NCI-H187 (cell line): ENCODE data around the gene RNGTT.
"Not testable (repeated sequence)": the region's sequence is repeated elsewhere in the genome, so short reads cannot be mapped to it uniquely, and the experiment has no call there.

ENCODE experiments used
- DNase-seq, 2 experiments: peaks; one replicate each; lab custom pipeline; 2025; lab: John Stamatoyannopoulos, UW

RNGTT gene

DNA sequence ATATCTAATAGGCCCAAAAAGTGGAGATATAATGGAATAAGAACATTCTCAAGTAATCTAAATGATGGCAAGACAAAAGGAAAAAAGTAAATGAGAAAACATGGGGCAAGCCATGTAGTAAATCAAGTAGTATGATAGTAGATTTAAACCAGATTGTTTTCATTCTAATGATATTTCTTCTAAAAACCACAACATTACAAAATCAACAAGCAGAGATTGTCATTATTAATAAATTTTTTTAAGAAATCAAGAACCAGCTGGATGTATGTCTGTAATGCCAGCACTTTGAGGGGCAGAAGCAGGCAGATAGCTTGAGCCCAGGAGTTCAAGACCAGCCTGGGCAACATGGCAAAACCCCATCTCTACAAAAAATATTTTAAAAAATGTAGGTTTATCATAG is 155.0 kb downstream of the RNGTT start:
- DNase-seq, result no peak

GRCh38 chr6:88807622-88808021 is 155.8 kb downstream of the RNGTT start:
- DNase-seq, result no peak

GRCh38 chr6:88806728-88807127 is 156.7 kb downstream of the RNGTT start:
- no peak for DNase-seq

DNA sequence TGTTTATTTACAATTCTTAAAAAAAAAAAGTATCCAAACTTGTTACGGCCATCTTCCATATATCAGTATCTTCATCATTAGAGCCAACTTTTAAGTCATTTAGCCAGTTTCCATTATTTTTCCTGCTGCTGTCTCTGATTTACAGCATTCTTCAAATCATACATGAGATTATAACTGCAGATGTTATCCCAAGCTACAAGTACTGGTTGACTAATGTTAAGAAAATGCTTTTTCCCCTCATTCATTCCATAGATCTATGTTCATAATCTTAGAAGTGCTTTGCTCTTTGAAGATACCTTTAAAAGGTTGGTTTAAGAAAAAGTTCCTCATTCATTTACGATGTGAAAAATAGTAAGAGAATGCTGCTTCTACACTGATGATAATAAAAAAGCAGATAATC is 158.7 kb downstream of the RNGTT start:
- DNase-seq, result no peak

GRCh38 chr6:88785478-88785877 is 177.9 kb downstream of the RNGTT start:
- no peak for DNase-seq

- peak; percentile 7 to 33 for DNase-seq
Measured at GRCh38 chr6:88780714-88781389, 182.6 kb downstream of the RNGTT start.

DNA sequence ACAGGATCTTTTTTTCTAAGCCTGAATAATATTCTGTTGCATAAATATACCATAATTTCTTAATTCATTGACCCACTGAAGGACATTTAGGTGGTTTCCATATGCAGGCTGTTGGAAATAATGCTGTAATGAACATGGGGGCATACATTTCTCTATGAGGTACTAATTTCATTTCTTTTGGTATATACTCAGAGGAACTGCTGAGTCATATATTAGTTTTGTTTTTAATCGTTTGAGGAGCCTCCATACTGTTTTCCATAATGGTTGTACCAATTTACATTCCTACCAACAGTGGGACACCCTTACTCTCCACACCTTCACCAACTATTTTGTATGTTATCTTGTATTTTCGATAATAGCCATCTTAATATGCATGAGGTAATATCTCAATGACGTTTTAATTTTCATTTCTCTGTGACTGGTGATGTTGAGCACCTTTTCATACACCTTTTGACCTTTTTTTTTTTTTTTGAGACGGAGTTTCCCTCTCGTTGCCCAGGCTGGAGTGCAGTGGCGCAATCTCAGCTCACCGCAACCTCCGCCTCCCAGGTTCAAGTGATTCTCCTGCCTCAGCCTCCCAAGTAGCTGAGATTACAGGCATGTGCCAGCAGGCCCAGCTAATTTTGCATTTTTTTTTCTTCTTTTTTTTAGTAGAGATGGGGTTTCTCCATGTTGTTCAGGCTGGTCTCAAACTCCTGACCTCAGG is 187.4 kb downstream of the RNGTT start:
- DNase-seq, result no peak

DNA sequence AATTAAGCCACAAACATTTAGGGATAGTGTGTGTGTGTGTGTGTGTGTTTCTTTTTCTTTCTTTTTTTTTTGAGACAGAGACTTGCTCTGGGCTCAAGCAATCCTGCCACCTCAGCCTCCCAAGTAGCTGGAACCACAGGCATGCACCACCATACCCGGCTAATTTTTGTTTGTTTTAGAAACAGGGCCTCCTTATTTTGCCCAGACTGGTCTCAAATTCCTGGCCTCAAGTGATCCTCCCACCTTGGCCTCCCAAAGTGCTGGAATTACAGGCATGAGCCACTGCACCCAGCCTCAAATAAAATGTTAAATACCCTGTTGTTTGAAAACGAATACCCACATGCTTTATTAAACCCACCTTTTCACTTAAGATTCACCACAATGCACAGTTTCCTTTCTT is 195.3 kb downstream of the RNGTT start:
- not testable (repeated sequence) for DNase-seq

DNA sequence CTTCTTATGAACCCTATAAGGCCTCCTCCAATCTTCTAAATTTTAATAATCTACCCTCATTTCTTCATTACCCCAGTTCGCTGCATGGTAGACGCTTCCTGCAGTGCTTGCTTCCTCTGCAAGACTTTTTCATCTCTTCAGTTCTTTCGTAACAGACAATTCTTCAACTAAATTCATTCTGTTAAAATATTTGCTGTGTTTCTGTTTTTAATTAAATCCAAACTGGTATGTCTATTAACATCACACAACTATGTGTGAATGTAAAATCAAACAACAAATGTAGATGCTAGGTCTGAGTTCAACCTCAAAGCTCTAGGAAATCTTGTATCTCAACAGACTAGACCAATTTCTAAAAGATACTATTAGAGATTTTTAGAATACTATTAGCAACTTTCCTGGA is 199.3 kb downstream of the RNGTT start:
- DNase-seq, result no peak

DNA sequence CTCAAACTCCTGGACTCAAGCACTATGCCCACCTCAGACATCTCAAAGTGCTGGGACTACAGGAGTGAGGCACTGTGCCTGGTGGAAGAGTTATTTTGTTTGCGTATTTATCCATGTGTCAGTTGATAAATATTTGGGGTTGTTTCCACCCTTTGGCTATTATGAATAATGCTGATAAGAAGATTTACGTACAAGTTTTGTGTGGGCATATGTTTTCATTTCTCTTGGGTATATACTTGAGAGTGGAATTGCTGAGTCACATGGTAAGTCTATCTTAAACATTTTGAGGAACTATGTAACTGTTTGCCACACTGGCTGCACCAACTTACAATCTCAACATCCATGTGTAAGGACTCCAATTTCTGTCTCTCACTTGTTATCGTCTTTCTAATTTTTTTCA is 200.3 kb downstream of the RNGTT start:
- no peak for DNase-seq

DNA sequence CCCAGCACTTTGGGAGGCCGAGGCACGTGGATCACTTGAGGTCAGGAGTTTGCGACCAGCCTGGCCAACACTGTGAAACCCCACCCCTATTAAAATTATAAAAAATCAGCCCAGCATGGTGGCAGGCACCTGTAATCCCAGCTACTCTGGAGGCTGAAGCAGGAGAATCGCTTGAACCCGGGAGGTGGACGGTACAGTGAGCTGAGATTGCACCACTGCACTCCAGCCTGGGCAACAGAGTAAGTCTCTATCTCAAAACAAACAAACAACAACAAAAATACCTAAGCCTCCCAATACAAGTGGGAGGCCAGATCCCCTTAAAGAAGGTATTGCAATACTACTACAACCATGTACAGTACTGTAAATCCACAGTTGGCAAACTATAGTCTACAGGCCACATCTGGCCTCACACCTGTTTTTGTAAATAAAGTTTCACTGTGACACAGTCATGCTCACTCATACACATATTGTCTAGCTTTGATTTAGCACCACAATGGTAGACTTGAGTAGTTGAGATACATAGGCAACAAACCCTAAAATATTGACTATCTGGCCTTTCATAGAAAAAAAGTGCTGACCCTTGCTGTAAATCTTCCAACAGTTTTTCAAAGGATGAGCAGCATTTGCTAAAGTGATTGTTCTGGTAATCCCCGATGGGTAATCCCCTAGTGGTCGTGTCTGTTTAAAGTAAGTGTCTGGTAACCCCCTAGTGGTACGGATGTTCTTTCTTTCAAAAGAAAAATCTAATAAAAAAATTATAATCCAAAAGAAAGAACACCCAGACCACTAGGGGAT is 202.0 kb downstream of the RNGTT start:
- DNase-seq, result no peak

DNA sequence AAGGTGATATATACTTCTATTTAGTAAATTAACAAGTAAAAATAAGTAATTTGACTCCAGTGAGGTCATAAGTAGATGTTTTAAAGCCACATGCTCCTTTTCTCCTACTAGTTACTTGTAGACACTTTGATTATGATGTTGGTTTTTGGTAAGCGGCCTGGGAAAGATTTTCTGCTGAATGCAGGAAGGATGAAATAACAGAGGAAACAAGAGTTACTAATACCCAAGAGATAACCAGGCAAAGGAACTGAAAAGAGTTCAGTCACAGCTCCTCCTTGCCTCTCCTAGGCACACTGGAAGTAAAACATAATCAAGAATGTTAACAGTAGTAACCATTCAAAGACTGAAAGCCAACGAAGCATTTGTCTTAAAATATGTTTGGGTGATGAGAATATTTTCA is 203.3 kb downstream of the RNGTT start:
- no peak for DNase-seq

DNA sequence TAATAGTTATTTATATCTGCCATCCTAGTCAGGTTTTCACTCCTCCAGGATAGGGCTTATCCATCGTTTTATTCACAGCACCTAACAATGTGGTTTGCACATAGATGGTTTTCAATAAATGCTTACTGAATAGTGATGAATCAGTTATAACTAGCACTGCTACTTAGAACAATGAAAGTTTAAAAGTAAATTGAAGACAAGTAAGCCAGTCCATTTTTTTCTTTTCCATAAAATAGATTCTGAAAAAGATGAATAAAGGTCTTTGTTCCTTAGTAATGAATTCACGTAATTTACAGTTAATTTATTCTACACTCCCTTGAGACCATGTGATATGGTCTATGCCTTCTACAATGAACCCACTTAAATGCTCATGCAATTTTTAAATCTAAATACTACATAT is 212.5 kb downstream of the RNGTT start:
- DNase-seq, result no peak

GRCh38 chr6:88749849-88750248 is 213.6 kb downstream of the RNGTT start:
- DNase-seq, result no peak

GRCh38 chr6:88748141-88748540 is 215.3 kb downstream of the RNGTT start:
- no peak for DNase-seq

DNA sequence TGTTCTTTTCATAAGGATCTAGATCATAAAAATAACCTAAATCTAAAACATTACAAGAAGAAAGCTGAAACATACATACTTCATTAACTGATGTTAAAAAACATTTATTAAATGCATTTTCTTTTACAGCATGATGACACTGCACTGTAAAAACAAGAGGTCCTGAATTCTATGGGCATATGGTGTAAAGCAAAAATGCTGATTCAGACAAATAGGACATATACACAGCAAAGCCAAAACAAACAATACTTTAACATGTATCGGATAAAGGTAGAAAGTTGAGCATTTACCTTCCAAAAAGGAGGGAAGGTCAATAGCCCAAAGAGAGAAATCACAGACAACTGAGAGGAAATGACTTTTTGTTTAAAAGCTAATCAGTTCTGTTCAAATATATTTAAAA is 221.5 kb downstream of the RNGTT start:
- no peak for DNase-seq

GRCh38 chr6:88741071-88741470 is 222.3 kb downstream of the RNGTT start:
- no peak for DNase-seq

DNA sequence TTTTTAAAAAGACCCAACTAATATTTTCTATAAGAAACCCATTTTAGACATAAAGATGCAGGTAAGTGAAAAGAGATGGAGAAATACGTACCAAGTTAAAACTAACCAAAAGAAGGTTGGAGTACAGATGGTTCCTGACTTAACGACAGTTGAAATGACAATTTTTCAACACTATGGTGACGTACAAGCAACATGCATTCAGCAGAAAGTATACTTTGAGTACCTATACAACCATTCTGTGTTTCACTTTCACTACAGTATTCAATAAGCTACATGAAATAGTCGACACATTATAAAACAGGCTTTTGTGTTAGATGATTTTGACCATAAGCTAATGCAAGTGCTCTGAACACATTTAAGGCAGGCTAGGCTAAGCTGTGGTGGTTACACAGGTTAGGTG is 228.9 kb downstream of the RNGTT start:
- DNase-seq, result no peak

- no peak for DNase-seq
Measured at GRCh38 chr6:88730611-88731011, 232.8 kb downstream of the RNGTT start.

DNA sequence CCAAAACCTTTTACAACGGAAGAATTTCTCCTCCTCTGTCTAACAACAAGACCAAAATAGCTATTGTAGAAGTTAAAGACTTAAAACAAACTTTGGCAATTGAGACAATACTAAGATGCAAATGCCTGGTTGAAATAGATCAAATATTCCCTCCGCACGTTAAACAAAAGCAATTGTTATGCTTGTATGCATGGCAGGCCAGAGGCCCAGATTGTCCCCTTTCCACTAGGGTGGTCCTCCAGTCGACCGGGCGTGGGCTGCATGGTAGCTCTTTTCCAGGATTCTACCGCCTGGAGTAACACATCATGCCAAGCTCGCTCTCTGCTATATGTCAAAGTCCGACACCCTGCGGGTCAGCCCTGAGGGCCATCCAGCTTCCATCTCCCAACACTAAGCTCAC is 234.7 kb downstream of the RNGTT start:
- no peak for DNase-seq

- DNase-seq, result not testable (repeated sequence)
Measured at GRCh38 chr6:88726409-88726808, 237.0 kb downstream of the RNGTT start.

- DNase-seq, result no peak
Measured at GRCh38 chr6:88725111-88725975, 238.1 kb downstream of the RNGTT start.
